ENCODE measurements around the gene TMED5.
A peak's percentile ranks its signal among the peaks of the same experiment; 100 is the strongest.

TMED5 gene

DNA sequence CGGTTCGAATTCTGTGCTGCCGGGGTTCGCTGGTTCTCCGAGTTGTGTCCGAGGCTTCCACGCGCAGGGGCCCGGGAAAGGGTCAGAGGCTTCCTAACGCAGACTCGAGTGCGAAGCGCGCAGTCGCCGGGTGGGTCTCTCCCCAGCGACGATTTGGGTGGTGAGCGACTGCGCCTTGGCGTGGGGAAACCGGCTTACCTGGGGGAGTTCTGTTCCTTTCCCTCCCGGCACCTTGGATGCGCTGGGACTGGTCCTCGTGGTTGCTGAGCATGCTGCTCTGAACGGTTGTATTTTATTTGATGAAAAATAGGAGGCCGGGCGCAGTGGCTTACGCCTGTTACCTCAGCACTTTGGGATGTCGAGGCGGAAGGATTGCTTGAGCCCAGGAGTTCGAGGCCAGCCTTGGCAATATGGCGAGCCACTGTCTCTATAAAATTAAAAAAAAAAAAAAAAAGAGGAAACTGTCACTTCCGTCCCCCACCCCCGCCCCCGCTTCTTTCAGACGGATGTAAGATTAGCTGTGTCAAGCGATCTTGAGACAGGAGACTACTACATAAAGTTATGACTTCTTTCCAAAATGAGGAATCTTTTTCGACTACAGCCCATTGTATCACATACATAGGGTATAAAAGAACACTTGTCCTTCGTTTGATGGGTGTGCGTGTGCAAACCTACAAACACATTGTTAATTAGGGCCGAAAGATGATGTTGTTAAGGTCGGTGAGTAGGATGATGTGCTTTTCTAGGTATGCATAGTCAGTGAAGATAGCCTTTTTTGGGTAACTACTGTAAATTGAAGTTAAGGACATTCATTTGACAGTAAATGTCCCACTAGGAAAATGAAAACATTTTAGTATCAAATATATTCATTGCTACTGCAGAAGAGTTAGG lies 755 bp upstream of the TMED5 start, which contains the start of gene CCDC18 (continued):
- TF ChIP-seq OVOL3 (tag by site-specific recombination; IDR thresholded peaks at IDR 0.05) = no peak
- TF ChIP-seq ZNF423 (tag by site-specific recombination; IDR thresholded peaks at IDR 0.05) = no peak
- TF ChIP-seq ZFP69B (tag by site-specific recombination; IDR thresholded peaks at IDR 0.05) = 0 out of 2 replicates have a peak, but pooled peaks have one; percentile 10
- TF ChIP-seq ZNF747 (tag by site-specific recombination; IDR thresholded peaks at IDR 0.05) = no peak
- no peak for TF ChIP-seq ZNF37A (tag by site-specific recombination; IDR thresholded peaks at IDR 0.05)
- TF ChIP-seq, protein P1, sequence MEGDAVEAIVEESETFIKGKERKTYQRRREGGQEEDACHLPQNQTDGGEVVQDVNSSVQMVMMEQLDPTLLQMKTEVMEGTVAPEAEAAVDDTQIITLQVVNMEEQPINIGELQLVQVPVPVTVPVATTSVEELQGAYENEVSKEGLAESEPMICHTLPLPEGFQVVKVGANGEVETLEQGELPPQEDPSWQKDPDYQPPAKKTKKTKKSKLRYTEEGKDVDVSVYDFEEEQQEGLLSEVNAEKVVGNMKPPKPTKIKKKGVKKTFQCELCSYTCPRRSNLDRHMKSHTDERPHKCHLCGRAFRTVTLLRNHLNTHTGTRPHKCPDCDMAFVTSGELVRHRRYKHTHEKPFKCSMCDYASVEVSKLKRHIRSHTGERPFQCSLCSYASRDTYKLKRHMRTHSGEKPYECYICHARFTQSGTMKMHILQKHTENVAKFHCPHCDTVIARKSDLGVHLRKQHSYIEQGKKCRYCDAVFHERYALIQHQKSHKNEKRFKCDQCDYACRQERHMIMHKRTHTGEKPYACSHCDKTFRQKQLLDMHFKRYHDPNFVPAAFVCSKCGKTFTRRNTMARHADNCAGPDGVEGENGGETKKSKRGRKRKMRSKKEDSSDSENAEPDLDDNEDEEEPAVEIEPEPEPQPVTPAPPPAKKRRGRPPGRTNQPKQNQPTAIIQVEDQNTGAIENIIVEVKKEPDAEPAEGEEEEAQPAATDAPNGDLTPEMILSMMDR (tag by site-specific recombination; IDR thresholded peaks at IDR 0.05) = no peak
- TF ChIP-seq GLI4 (tag by site-specific recombination; IDR thresholded peaks at IDR 0.05) = 0 out of 2 replicates have a peak, but pooled peaks have one; percentile 32
- no peak for TF ChIP-seq ZNF654 (tag by site-specific recombination; IDR thresholded peaks at IDR 0.05; ENCODE audit: low read depth)
- TF ChIP-seq SALL2 (tag by site-specific recombination; IDR thresholded peaks at IDR 0.05; ENCODE audit: borderline replicate concordance) = no peak
- TF ChIP-seq BCL11B (tag by site-specific recombination; IDR thresholded peaks at IDR 0.05; ENCODE audit: low read depth) = no peak
- TF ChIP-seq, protein P2, sequence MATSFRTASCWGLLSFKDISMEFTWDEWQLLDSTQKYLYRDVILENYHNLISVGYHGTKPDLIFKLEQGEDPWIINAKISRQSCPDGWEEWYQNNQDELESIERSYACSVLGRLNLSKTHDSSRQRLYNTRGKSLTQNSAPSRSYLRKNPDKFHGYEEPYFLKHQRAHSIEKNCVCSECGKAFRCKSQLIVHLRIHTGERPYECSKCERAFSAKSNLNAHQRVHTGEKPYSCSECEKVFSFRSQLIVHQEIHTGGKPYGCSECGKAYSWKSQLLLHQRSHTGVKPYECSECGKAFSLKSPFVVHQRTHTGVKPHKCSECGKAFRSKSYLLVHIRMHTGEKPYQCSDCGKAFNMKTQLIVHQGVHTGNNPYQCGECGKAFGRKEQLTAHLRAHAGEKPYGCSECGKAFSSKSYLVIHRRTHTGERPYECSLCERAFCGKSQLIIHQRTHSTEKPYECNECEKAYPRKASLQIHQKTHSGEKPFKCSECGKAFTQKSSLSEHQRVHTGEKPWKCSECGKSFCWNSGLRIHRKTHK (tag by site-specific recombination; IDR thresholded peaks at IDR 0.05) = no peak
- no peak for TF ChIP-seq ZNF184 (tag by site-specific recombination; IDR thresholded peaks at IDR 0.05)
- no peak for TF ChIP-seq ZNF596 (tag by site-specific recombination; IDR thresholded peaks at IDR 0.05)
- TF ChIP-seq HOXC10 (CRISPR knock-in tag; IDR thresholded peaks at IDR 0.05) = no peak
- TF ChIP-seq ZBTB48 (tag by site-specific recombination; IDR thresholded peaks at IDR 0.05) = no peak
- TF ChIP-seq, protein P3, sequence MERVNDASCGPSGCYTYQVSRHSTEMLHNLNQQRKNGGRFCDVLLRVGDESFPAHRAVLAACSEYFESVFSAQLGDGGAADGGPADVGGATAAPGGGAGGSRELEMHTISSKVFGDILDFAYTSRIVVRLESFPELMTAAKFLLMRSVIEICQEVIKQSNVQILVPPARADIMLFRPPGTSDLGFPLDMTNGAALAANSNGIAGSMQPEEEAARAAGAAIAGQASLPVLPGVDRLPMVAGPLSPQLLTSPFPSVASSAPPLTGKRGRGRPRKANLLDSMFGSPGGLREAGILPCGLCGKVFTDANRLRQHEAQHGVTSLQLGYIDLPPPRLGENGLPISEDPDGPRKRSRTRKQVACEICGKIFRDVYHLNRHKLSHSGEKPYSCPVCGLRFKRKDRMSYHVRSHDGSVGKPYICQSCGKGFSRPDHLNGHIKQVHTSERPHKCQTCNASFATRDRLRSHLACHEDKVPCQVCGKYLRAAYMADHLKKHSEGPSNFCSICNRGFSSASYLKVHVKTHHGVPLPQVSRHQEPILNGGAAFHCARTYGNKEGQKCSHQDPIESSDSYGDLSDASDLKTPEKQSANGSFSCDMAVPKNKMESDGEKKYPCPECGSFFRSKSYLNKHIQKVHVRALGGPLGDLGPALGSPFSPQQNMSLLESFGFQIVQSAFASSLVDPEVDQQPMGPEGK (tag by site-specific recombination; IDR thresholded peaks at IDR 0.05) = no peak
- 0 out of 2 replicates have a peak, but pooled peaks have one; percentile 13 for TF ChIP-seq MYNN (tag by site-specific recombination; IDR thresholded peaks at IDR 0.05; ENCODE audit: borderline replicate concordance)
- no peak for TF ChIP-seq MZF1 (tag by site-specific recombination; IDR thresholded peaks at IDR 0.05; ENCODE audit: borderline replicate concordance)
- TF ChIP-seq ZNF624 (tag by site-specific recombination; IDR thresholded peaks at IDR 0.05) = no peak
- no peak; the same call in 1 of the 2 replicates for TF ChIP-seq SP7 (tag by site-specific recombination; IDR thresholded peaks at IDR 0.05)
- no peak for TF ChIP-seq ZNF555 (tag by site-specific recombination; conservative IDR thresholded peaks at IDR 0.05)
- TF ChIP-seq WT1 (tag by site-specific recombination; IDR thresholded peaks at IDR 0.05) = peak; percentile 22; the same call in 1 of the 2 replicates
- no peak for TF ChIP-seq ZNF302 (tag by site-specific recombination; IDR thresholded peaks at IDR 0.05; ENCODE audit: low read depth)
- TF ChIP-seq, protein P4, sequence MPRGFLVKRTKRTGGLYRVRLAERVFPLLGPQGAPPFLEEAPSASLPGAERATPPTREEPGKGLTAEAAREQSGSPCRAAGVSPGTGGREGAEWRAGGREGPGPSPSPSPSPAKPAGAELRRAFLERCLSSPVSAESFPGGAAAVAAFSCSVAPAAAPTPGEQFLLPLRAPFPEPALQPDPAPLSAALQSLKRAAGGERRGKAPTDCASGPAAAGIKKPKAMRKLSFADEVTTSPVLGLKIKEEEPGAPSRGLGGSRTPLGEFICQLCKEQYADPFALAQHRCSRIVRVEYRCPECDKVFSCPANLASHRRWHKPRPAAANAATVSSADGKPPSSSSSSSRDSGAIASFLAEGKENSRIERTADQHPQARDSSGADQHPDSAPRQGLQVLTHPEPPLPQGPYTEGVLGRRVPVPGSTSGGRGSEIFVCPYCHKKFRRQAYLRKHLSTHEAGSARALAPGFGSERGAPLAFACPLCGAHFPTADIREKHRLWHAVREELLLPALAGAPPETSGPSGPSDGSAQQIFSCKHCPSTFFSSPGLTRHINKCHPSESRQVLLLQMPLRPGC (tag by site-specific recombination; IDR thresholded peaks at IDR 0.05) = no peak
- TF ChIP-seq, protein P5, sequence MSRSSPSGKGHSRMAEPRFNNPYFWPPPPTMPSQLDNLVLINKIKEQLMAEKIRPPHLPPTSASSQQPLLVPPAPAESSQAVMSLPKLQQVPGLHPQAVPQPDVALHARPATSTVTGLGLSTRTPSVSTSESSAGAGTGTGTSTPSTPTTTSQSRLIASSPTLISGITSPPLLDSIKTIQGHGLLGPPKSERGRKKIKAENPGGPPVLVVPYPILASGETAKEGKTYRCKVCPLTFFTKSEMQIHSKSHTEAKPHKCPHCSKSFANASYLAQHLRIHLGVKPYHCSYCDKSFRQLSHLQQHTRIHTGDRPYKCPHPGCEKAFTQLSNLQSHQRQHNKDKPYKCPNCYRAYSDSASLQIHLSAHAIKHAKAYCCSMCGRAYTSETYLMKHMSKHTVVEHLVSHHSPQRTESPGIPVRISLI (tag by site-specific recombination; IDR thresholded peaks at IDR 0.05) = peak; percentile 88
- TF ChIP-seq ZEB2 (tag by site-specific recombination; IDR thresholded peaks at IDR 0.05) = peak; percentile 75
- TF ChIP-seq ZNF174 (tag by site-specific recombination; IDR thresholded peaks at IDR 0.05) = no peak
- no peak for TF ChIP-seq ZNF112 (tag by site-specific recombination; IDR thresholded peaks at IDR 0.05)
- no peak for TF ChIP-seq ZNF623 (tag by site-specific recombination; IDR thresholded peaks at IDR 0.05)
- TF ChIP-seq ZNF10 (tag by site-specific recombination; IDR thresholded peaks at IDR 0.05) = no peak
- no peak for TF ChIP-seq ZNF621 (tag by site-specific recombination; IDR thresholded peaks at IDR 0.05)
- no peak for TF ChIP-seq ZNF560 (tag by site-specific recombination; IDR thresholded peaks at IDR 0.05; ENCODE audit: borderline replicate concordance)
- peak; percentile 71; the same call in 1 of the 2 replicates for TF ChIP-seq KLF16 (tag by site-specific recombination; IDR thresholded peaks at IDR 0.05)
